ENCODE results near the gene CD96.
A peak's percentile ranks its signal among the peaks of the same experiment; 100 is the strongest.

Gene CD96

GRCh38 chr3:111676211-111677006, 134.4 kb downstream of the CD96 start:
- no peak for DNase-seq (ENCODE audit: low read depth)

GRCh38 chr3:111677007-111677392, 135.0 kb downstream of the CD96 start:
- no peak for DNase-seq (ENCODE audit: low read depth)

- DNase-seq (ENCODE audit: low read depth), result no peak
Measured at GRCh38 chr3:111681661-111682426, 139.8 kb downstream of the CD96 start.

- DNase-seq (ENCODE audit: low read depth), result no peak
Measured at GRCh38 chr3:111684640-111685039, 142.6 kb downstream of the CD96 start.

DNA sequence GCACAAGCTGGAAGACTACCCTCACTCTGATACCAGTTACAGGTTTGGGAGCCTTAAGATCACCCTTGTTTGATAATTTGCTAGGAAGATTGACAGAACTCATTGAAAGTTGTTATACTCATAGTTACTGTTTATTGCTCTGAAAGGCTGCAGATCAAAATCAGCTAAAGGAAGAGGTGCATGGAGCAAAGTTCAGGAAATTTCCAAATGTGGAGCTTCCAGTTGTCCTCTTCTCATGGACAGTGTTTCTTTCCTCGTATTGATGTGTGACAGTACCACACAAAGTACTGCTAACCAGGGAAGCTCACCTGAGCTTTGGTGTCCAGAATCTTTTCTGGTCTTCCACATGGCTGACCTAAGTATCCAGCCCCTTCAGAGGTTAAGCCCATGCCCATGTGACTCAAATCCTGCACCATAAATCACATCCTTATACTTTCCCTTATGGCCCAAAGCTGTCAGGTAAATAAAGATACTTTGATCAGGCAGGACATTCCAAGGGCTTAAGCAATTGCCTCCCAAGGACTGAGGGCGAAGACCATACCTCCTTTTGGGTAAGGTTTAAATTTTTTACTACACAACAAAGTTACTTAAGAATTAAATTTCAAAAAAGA, 146.3 kb downstream of the CD96 start:
- DNase-seq (ENCODE audit: low read depth), result no peak

DNA sequence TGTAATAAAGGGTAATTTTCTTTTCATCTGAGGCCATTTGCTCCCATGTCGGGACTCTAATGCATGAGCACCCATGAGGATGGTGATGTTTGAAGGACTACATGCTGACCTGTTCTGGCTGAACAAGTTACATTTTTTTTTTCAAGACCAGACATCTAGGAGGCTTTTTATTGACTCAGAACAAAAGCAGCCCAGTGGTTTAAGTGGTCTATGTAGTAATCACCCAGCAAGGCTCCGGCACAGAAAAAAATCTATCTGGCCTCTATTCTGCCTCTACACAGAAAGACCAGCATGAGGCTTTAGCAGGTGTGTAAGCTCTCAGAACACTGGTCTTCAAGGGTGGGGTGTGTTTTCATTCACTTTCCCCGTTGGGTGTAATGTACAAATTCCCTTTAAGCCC, 148.2 kb downstream of the CD96 start:
- no peak for DNase-seq (ENCODE audit: low read depth)

DNA sequence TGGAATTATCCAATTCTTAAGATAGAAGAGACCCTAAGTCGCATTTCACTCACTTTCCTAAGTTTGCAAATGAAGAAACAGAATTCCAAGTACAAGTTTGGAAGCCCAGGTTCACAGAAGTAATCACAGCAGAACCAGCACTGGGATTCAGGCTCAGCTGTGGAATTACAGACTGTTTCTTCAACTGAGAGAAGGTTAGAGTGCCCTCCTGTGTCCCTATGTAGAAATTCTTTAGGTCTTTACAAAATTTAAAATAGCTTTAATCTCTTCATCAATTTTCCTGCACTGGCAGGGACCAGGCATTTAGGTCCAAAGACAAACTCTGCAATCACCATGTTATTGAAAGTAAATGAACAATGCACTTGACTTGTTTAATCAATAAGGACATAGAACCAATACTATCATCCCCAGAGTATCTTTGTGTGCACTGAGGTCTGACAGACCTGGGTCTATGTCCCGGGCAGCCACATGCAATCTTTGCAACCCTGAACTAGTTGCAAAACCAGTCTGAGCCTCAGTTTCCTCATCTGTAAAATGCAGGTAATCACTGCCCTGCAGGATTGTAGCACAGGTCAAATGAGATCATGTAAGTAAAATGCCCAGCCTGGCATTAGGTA, 149.4 kb downstream of the CD96 start:
- no peak for DNase-seq (ENCODE audit: low read depth)

DNA sequence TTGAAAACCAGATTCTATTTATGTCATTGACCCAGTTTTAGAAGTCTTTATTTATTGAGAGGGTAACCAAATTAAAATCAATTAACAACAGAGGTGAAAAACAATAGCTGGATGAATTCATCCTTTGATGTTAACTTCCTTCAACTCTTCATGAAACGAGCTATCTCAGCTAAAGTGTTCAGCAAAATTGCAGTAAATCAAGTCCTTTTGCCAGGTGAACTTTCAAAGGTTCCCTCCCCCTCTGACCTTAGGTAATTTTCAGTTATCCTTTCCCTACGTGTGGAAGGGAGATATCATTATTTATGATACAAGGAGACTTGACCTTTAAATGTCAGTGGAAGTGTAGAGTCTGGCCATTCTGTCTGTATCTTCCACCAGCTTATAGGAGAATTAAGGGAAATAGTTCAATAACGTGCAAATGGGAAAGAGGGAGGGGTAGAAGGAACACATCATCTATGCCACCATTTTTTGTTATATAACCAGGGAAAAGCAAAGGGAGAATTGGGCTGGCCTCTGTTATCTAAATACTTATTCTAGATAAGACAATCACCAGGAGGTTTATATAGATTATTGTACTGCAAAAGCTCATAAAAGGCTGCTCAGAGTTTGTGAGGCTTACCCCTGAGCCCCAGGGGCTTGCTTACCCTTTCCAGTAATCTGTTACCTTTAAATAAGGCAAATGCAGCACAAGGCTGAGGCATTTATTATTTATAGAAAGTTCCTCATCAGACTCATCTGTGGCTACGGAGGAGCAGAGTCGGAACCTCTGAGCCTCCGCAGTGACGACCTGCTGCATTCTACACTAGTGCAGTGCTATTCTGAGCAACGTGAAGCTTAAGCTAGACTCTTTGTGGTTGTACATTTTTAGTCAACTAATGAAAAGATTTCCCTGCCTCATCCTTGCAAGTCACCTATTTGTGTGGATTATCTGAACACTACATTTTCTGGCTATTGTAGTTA, 150.9 kb downstream of the CD96 start:
- DNase-seq (ENCODE audit: low read depth), result no peak

GRCh38 chr3:111694471-111694870, 152.5 kb downstream of the CD96 start:
- DNase-seq (ENCODE audit: low read depth), result no peak

DNA sequence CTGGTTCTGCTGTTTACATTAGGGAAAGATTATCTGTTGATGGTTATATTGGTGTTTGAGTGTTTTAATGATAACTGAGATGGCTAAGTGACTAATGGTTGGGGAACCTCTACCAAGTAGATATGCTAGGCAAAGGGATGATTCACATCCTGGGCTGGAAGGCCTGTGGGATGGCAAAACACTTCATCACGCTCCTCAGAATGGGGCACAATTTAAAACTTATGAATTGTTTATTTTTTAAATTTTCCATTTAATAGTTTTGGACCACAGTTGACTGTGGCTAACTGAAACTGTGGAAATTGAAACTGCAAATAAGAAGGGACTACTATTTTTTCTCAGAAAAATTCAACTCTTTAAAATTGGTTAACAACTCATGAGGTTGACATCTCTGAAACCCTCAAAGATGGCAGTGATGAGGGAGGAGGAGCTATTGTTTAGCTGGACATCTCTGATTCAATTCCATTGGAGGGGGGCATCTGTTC, 153.7 kb downstream of the CD96 start:
- peak; percentile 89 for DNase-seq (ENCODE audit: low read depth)

GRCh38 chr3:111700054-111700453, 158.1 kb downstream of the CD96 start:
- DNase-seq (ENCODE audit: low read depth), result no peak

DNA sequence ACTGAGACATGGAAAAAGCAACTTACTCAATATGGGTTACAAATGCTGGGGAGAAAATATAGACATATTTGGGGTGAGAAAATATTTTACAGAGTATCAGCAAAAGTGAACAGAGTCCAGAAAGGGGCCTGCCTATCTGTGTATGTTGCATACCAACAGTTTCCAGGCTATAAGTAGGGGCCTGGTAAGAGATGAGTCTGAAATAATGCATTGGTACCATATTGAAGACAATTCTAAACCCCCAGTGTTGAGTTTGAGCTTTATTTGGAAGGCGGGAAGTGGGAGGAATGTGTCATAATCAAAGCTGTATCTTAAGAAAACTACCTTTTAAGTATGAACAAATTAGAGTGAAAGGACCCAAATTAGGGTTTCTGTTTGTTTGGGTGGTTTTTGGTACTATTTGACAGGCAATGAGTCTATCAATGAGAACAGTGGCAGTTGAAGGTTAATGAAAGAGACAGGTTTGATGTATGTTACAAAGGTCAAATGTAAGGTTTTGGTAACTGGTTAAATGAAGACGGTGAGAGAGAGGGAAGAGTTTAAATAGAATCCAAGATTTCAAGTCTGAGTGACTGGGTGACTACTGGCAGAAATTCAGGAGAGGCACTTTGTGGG, 159.4 kb downstream of the CD96 start:
- DNase-seq (ENCODE audit: low read depth), result no peak

All from HS-5 (cell line).